NCI-H1694 treated with DMSO at 0.1 percent for 48 hours (cell line): ENCODE data around the gene EEF2.
"Not testable (repeated sequence)": the region's sequence is repeated elsewhere in the genome, so short reads cannot be mapped to it uniquely, and the experiment has no call there.

ENCODE experiments used
- DNase-seq: peaks from one replicate; lab custom pipeline; 2025; lab: John Stamatoyannopoulos, UW

EEF2 gene

GRCh38 chr19:3968556-3969434, 16.5 kb downstream of the EEF2 start:
- DNase-seq: no peak

GRCh38 chr19:3967983-3968382, 17.3 kb downstream of the EEF2 start:
- not testable (repeated sequence) for DNase-seq

GRCh38 chr19:3966051-3967017, 18.9 kb downstream of the EEF2 start:
- DNase-seq: no peak

- no peak for DNase-seq
Observed at GRCh38 chr19:3964256-3965194, 20.7 kb downstream of the EEF2 start.

GRCh38 chr19:3963458-3964255, 21.6 kb downstream of the EEF2 start:
- DNase-seq: no peak

GRCh38 chr19:3961007-3961406, 24.3 kb downstream of the EEF2 start:
- no peak for DNase-seq

- no peak for DNase-seq
Observed at GRCh38 chr19:3959766-3960131, 25.5 kb downstream of the EEF2 start.

GRCh38 chr19:3958836-3959765, 26.2 kb downstream of the EEF2 start:
- no peak for DNase-seq

GRCh38 chr19:3955688-3956087, 29.6 kb downstream of the EEF2 start:
- no peak for DNase-seq

- not testable (repeated sequence) for DNase-seq
Observed at GRCh38 chr19:3955276-3955675, 30.0 kb downstream of the EEF2 start.

- DNase-seq: no peak
Observed at GRCh38 chr19:3954107-3954506, 31.2 kb downstream of the EEF2 start.

- DNase-seq: not testable (repeated sequence)
Observed at GRCh38 chr19:3952755-3953276, 32.4 kb downstream of the EEF2 start.

- no peak for DNase-seq
Observed at GRCh38 chr19:3950871-3951861, 34.1 kb downstream of the EEF2 start.

GRCh38 chr19:3949997-3950859, 35.0 kb downstream of the EEF2 start:
- no peak for DNase-seq

- DNase-seq: no peak
Observed at GRCh38 chr19:3949294-3949693, 36.0 kb downstream of the EEF2 start.

- DNase-seq: not testable (repeated sequence)
Observed at GRCh38 chr19:3947316-3947933, 37.8 kb downstream of the EEF2 start.

GRCh38 chr19:3945838-3946237, 39.4 kb downstream of the EEF2 start:
- DNase-seq: no peak
